HL-60 (cell line): ENCODE measurements around the gene DHCR24.

ENCODE experiments used
- DNase-seq, 2 experiments: peaks; one replicate each; pipeline ENCODE4 v3.0.0-alpha.2; 2010 to 2020; ENCODE audit warnings: low read depth in 1 of 2, low spot score in 1 of 2
- H3K27ac ChIP-seq: fragments of 250-450 bp; sonication (Bioruptor Pico); replicated peaks from 2 replicates; pipeline ENCODE4 v1.5.1; 2020; ENCODE audit warnings: mild to moderate bottlenecking, moderate library complexity
- H3K27me3 ChIP-seq: fragments of 250-450 bp; sonication (Bioruptor Pico); 2 replicates; pipeline ENCODE4 v1.5.1; 2021; ENCODE audit warnings: mild to moderate bottlenecking, moderate library complexity; ENCODE audit not compliant: insufficient read depth, poor library complexity, severe bottlenecking
- H3K4me3 ChIP-seq: replicated peaks from 2 replicates; pipeline ENCODE4 v1.5.1; 2011; ENCODE audit warnings: mild to moderate bottlenecking, control low read depth, low read length; ENCODE audit not compliant: insufficient read depth
- GABPA ChIP-seq: IDR thresholded peaks from 2 replicates; pipeline ENCODE4 v1.6.1; 2012; ENCODE audit warnings: low read depth
- POLR2AphosphoS5 ChIP-seq: IDR thresholded peaks from 2 replicates; pipeline ENCODE4 v1.6.1; 2012; ENCODE audit warnings: low read depth
- REST ChIP-seq: IDR thresholded peaks from 2 replicates; pipeline ENCODE4 v1.6.1; 2012; ENCODE audit warnings: low read depth; ENCODE audit not compliant: insufficient replicate concordance
- SPI1 ChIP-seq: IDR thresholded peaks from 2 replicates; pipeline ENCODE4 v1.6.1; 2012; ENCODE audit warnings: low read depth, mild to moderate bottlenecking, borderline replicate concordance
- TF ChIP-seq, protein P1 (sequence below): IDR thresholded peaks from one replicate; pipeline ENCODE4 v1.5.1; 2011; ENCODE audit warnings: low read length, control low read depth, inconsistent platforms; ENCODE audit not compliant: insufficient read depth

DHCR24 gene

DNA sequence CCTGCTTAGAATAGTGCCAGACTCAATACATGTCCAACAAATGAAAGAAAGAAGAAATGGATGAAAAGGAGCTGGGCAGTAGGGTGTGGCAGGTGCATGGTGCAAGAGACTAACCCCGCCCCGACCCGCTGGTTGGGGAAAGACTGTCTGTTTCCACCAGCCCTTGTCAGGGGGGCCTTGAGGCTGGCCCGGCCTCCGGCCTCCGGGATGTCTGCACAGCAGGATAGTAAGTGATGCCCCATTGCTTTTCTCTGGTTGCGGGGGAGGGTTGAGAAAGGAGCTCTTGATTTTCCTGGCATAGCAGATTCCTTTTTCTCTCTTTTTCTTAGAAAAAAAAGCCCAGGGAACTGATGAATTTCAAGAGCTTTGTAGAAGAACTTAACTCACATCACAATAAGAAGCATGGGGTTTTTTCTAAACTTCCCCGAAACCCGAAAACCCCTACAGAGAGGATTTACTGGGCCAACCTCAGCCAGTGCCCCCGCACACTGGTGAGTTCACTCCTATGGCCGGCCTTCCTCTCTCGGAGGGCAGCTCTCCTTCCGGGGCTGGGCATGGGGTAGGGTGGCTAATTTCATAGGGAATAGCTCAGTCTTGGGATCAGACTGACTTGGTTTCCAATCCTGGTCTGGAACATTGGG, 73.4 kb downstream of the DHCR24 start:
- Histone ChIP-seq H3K27ac (no peak overlapping the region), H3K4me3 (no peak overlapping the region), H3K27me3 (no peaks in the 10 kb centered on the region)
- no peak for TF ChIP-seq REST
- TF ChIP-seq, protein P1, sequence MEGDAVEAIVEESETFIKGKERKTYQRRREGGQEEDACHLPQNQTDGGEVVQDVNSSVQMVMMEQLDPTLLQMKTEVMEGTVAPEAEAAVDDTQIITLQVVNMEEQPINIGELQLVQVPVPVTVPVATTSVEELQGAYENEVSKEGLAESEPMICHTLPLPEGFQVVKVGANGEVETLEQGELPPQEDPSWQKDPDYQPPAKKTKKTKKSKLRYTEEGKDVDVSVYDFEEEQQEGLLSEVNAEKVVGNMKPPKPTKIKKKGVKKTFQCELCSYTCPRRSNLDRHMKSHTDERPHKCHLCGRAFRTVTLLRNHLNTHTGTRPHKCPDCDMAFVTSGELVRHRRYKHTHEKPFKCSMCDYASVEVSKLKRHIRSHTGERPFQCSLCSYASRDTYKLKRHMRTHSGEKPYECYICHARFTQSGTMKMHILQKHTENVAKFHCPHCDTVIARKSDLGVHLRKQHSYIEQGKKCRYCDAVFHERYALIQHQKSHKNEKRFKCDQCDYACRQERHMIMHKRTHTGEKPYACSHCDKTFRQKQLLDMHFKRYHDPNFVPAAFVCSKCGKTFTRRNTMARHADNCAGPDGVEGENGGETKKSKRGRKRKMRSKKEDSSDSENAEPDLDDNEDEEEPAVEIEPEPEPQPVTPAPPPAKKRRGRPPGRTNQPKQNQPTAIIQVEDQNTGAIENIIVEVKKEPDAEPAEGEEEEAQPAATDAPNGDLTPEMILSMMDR = no peak
- TF ChIP-seq POLR2AphosphoS5 = no peak
- no peak for TF ChIP-seq SPI1
- TF ChIP-seq GABPA = no peak
- no peak for DNase-seq

GRCh38 chr1:54812801-54813484, 74.1 kb downstream of the DHCR24 start:
- no peak overlapping the region for H3K27ac ChIP-seq
- no peak for DNase-seq
- TF ChIP-seq SPI1 = no peak
- TF ChIP-seq GABPA = no peak
- TF ChIP-seq REST = no peak
- TF ChIP-seq, protein P1 = no peak
- no peak for TF ChIP-seq POLR2AphosphoS5
- H3K4me3 ChIP-seq = no peak overlapping the region
- H3K27me3 ChIP-seq = no peaks in the 10 kb centered on the region

DNA sequence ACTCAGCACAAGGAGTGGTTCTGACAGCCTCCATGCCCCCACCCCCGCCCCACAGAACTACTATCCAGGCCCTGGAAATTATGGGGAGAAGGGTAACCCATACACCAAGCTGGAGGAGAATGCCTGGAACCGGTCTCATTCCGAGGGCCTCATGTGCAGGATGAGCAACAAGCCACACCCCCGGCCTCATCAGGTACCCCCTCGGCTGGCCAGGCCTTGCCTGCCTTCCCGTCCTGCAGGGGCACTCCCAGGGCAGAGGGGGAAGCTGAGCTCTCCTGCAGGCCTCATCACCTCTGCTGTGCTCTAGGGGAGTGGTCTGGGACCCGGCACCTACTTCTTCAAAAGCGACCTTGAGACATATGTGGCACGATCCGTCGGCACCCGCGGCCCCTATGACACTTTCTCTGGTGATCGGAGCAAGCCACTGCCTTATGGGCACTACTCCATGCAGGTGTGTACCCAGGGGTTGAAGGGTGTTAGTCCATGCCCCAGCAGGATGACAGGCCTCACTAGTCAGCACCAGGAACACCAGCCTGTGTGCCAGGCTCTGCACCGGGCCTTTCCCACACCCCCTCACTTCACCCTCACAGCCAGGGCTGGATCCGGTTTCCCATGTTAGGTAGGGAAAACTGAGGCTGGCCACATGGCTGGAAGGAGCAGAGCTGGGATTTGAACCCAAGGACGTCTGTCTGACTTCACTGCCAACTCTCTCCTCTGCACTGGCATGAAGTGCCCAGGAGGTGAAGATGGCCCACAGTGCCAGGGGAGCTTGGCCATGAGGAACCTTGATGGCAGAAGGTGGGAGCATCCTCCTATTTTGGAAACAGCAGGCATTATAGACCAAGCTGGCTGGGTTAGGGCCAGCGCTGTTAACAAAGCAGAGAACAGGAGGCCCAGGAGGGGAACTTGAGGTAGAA, 75.0 kb downstream of the DHCR24 start:
- Histone ChIP-seq H3K27me3 (no peaks in the 10 kb centered on the region), H3K4me3 (no peak overlapping the region), H3K27ac (no peak overlapping the region)
- TF ChIP-seq, protein P1 = no peak
- TF ChIP-seq REST (no peak), GABPA (no peak), POLR2AphosphoS5 (no peak), SPI1 (no peak)
- no peak for DNase-seq
